Esophagus muscularis mucosa (tissue), 4 donors: ENCODE data around the gene ECI2. TPM values are rescaled to one million over a fixed set of nuclear protein-coding genes. Genes with fewer than 3 reads are reported as not detected.

Experiments used
- DNase-seq: peaks from one replicate; pipeline ENCODE4 v3.0.0-alpha.2; 2017; ENCODE audit errors: extremely low spot score
- H3K27ac ChIP-seq, 4 donors: fragments of 200-600 bp; sonication (generic); replicated peaks in 1 of 4; 1 replicate in 3 of 4; 2 replicates in 1 of 4; pipeline ENCODE4 v1.5.1; 2016 to 2019; ENCODE audit warnings: mild to moderate bottlenecking in 1 of 4
- H3K27me3 ChIP-seq, 4 donors: fragments of 200-600 bp; sonication (generic); one replicate each; pipeline versions ENCODE4 v1.5.1 to v1.6.0; 2016 to 2019
- H3K36me3 ChIP-seq, 4 donors: fragments of 200-600 bp; sonication (generic); one replicate each; pipeline ENCODE4 v1.5.1; 2016 to 2019
- H3K4me1 ChIP-seq, 4 donors: fragments of 200-600 bp; sonication (generic); one replicate each; pipeline ENCODE4 v1.5.1; 2016 to 2019
- H3K4me3 ChIP-seq, 4 donors: fragments of 200-600 bp; sonication (generic); 1 replicate in 2 of 4; 2 replicates in 2 of 4; pipeline ENCODE4 v1.5.1; 2016 to 2019; ENCODE audit warnings: mild to moderate bottlenecking in 4 of 4, moderate library complexity in 1 of 4
- H3K9me3 ChIP-seq, 4 donors: fragments of 200-600 bp; sonication (generic); 1 replicate in 3 of 4; 2 replicates in 1 of 4; pipeline ENCODE4 v1.5.1; 2016 to 2019
- CTCF ChIP-seq, 3 experiments: fragments of 200-600 bp in 2 of 3; fragments of 450-650 bp in 1 of 3; sonication (generic) in 2 of 3; IDR thresholded peaks; one replicate each; pipeline ENCODE4 v1.5.1; 2017 to 2019; ENCODE audit warnings: antibody characterized with exemption in 3 of 3, mild to moderate bottlenecking in 2 of 3, moderate library complexity in 1 of 3
- EP300 ChIP-seq: sonication (generic); formaldehyde crosslinking; IDR thresholded peaks from one replicate; pipeline ENCODE4 v1.6.1; 2017; ENCODE audit warnings: antibody characterized with exemption
- POLR2A ChIP-seq: fragments of 450-650 bp; IDR thresholded peaks from one replicate; pipeline ENCODE4 v1.6.1; 2017; ENCODE audit warnings: antibody characterized with exemption, moderate library complexity, mild to moderate bottlenecking, low read depth
- POLR2AphosphoS5 ChIP-seq, 2 donors: sonication (generic); formaldehyde crosslinking; IDR thresholded peaks; one replicate each; pipeline ENCODE4 v1.6.1; 2017; ENCODE audit warnings: antibody characterized with exemption in 2 of 2
- WGBS: methylation state at CpG from one replicate; pipeline ENCODE4 v1.1.5; 2018; 5-methylcytosine and 5-hydroxymethylcytosine counted together
- intact Hi-C: fragments of 100-400 bp; cut with DNase I; formaldehyde crosslinking; loops from one replicate; pipeline ENCODE4 v1.15.1; 2023
- total RNA-seq, 4 donors: library from RNA; depleted of rRNA; stranded (reverse); fragments of >200 nt; gene quantifications; one replicate each; pipeline versions ENCODE4 v1.1.0 to v1.2.1, GENCODE V29; 2016

Gene ECI2
- total RNA-seq, 4 donors from 2014 or later, result 35.8 to 47.8 (median 43.8) TPM

- intact Hi-C loops, result loop anchor here (2.0 kb wide), 1 partner anchor 101 kb away; no protein-coding TSS in a partner anchor
- H3K4me1 ChIP-seq, result peaks cover 2 to 6% (median 3%) of the 10 kb centered on the region in 4 donors
- H3K4me3 ChIP-seq, result no peak overlapping the region
- no peak for TF ChIP-seq EP300
- peak; percentile 84 to 89 (median 86) for TF ChIP-seq CTCF (IDR thresholded peaks at IDR 0.05)
- H3K27ac ChIP-seq, result no peak overlapping the region
- no peaks in the 10 kb centered on the region for H3K36me3 ChIP-seq
- DNase-seq, result peak; percentile 93
- H3K27me3 ChIP-seq, result no peaks in the 10 kb centered on the region
- WGBS, result 2% methylated on average over 6 of the region's 6 CpGs
- no peaks in the 10 kb centered on the region for H3K9me3 ChIP-seq
Measured at GRCh38 chr6:4155848-4156466, 20.6 kb upstream of the ECI2 start.

GRCh38 chr6:4153514-4153985 is 18.2 kb upstream of the ECI2 start:
- Histone ChIP-seq H3K4me3 (no peak overlapping the region), H3K36me3 (no peaks in the 10 kb centered on the region), H3K27ac (no peak overlapping the region), H3K9me3 (no peaks in the 10 kb centered on the region), H3K4me1 (peaks cover 2 to 6% (median 3%) of the 10 kb centered on the region in 4 donors), H3K27me3 (no peaks in the 10 kb centered on the region)
- DNase-seq, result no peak
- no peak for TF ChIP-seq EP300
- TF ChIP-seq POLR2AphosphoS5 (IDR thresholded peaks at IDR 0.05), result no peak
- no peak for TF ChIP-seq POLR2A
- TF ChIP-seq CTCF (IDR thresholded peaks at IDR 0.05), result no peak
- intact Hi-C loops, result no loop called here
- WGBS, result 85% methylated on average over 6 of the region's 6 CpGs

DNA sequence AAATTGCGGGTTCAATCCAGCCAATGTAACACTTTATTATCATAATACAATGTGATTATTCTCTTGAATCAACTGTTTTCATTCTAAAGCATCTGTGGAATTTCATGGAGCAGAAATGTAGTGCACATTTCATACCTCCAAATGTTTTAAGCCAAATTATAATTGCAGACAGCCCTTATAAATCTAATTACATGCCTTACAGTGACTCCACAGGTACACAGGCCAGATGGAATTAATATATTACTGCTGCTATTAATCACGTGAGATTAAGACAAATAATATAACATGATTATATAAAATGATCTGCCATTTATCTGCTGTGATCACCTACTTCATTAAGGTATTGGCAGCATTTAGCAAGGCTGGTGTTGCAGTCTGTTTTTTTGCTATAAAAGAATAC is 9.7 kb upstream of the ECI2 start:
- no peak for DNase-seq
- Histone ChIP-seq H3K27me3 (no peaks in the 10 kb centered on the region), H3K36me3 (no peaks in the 10 kb centered on the region), H3K4me3 (no peak overlapping the region), H3K9me3 (no peaks in the 10 kb centered on the region), H3K27ac (no peak overlapping the region), H3K4me1 (no peaks in the 10 kb centered on the region)
- no peak for TF ChIP-seq CTCF (IDR thresholded peaks at IDR 0.05)
- intact Hi-C loops, result no loop called here
- WGBS, result 86% methylated on average over 2 of the region's 2 CpGs

DNA sequence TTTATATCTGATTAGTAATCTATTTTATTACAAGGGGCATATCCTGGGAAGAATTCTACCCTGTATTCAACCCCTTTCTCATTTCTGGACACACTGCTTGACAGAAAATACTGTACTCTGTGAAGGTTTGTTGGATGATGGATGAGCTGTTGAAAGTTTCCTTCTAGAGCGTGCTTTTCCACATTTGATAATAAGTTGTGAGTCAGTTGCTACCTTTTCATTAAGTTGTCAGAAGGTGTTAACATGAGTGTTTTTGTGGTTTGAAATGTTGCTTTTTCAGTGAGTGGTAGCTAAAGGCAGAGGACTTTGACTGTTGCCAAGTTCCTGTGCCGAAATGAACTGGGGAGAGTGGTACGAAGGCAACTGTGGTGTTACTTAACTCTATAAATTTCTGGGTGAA is 3.9 kb upstream of the ECI2 start:
- WGBS, result 60% methylated on average over 3 of the region's 3 CpGs
- DNase-seq, result no peak
- Histone ChIP-seq H3K9me3 (no peaks in the 10 kb centered on the region), H3K36me3 (no peaks in the 10 kb centered on the region), H3K4me3 (no peak overlapping the region), H3K27ac (peak overlapping the region in 1 of 4 donors; percentile 26), H3K4me1 (peaks cover 7 to 23% (median 17%) of the 10 kb centered on the region in 4 donors), H3K27me3 (no peaks in the 10 kb centered on the region)
- intact Hi-C loops, result loop anchor here (10.0 kb wide), 1 partner anchor 114 kb away; a partner anchor contains a TSS
- TF ChIP-seq CTCF (IDR thresholded peaks at IDR 0.05) (no peak), EP300 (no peak), POLR2A (no peak), POLR2AphosphoS5 (IDR thresholded peaks at IDR 0.05) (no peak)

DNA sequence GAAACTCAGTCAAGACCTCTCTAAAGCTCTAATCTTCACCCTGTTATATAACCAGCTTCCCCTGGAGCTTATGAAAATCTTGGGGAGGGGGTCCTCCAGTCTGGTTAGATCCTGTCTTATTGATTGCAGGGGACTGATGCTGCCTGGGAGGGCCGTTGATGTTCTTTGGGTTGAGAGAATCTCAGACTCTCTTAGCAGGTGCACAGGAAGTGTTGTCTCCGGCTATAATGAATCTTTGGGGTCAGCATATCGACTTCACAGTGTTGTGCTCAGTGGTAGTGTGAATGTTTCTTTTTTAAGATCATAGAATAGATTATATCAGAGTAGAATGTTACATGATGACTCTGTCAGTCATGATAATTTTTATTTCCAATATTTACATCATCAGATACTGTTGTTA is 2.8 kb upstream of the ECI2 start:
- TF ChIP-seq POLR2AphosphoS5 (IDR thresholded peaks at IDR 0.05), result no peak
- Histone ChIP-seq H3K27ac (no peak overlapping the region), H3K4me3 (no peak overlapping the region), H3K4me1 (peaks cover 15 to 33% (median 28%) of the 10 kb centered on the region in 4 donors), H3K9me3 (no peaks in the 10 kb centered on the region), H3K36me3 (no peaks in the 10 kb centered on the region), H3K27me3 (no peaks in the 10 kb centered on the region)
- DNase-seq, result no peak
- WGBS, result 94% methylated on average over 3 of the region's 3 CpGs
- intact Hi-C loops, result loop anchor here (10.0 kb wide), 1 partner anchor 113 kb away; a partner anchor contains a TSS
